IgD-negative memory B cell (primary cell): ENCODE measurements around the gene SGSM1. TPM values are rescaled to one million over a fixed set of nuclear protein-coding genes. Genes with fewer than 3 reads are reported as not detected.
A peak's percentile ranks its signal among the peaks of the same experiment; 100 is the strongest.

Experiments
- H3K27ac Mint-ChIP-seq, 3 donors: one replicate each; pipeline ENCODE4 v1.8.0; 2020 to 2022; ENCODE audit warnings: mild to moderate bottlenecking in 3 of 3, mixed read lengths in 3 of 3, moderate library complexity in 1 of 3
- H3K27me3 Mint-ChIP-seq: one replicate; pipeline ENCODE4 v1.8.0; 2021; ENCODE audit warnings: mixed read lengths
- H3K36me3 Mint-ChIP-seq: one replicate; pipeline ENCODE4 v1.8.0; 2020; ENCODE audit warnings: mild to moderate bottlenecking, mixed read lengths
- H3K4me1 Mint-ChIP-seq, 3 donors: one replicate each; pipeline ENCODE4 v1.8.0; 2020 to 2022; ENCODE audit warnings: mixed read lengths in 3 of 3, mild to moderate bottlenecking in 1 of 3
- H3K4me3 Mint-ChIP-seq, 4 donors: one replicate each; pipeline ENCODE4 v1.8.0; 2020 to 2022; ENCODE audit warnings: mild to moderate bottlenecking in 4 of 4, mixed read lengths in 4 of 4, moderate library complexity in 3 of 4
- H3K9me3 Mint-ChIP-seq, 3 donors: one replicate each; pipeline ENCODE4 v1.8.0; 2020 to 2021; ENCODE audit warnings: mixed read lengths in 3 of 3, mild to moderate bottlenecking in 1 of 3
- polyA plus RNA-seq: library from polyadenylated mRNA; unstranded; fragments of 300-500 nt; fragmentation: Illumina TruSeq; gene quantifications from one replicate; pipeline ENCODE4 v1.2.3, GENCODE V29; 2021

The SGSM1 gene, protein sequence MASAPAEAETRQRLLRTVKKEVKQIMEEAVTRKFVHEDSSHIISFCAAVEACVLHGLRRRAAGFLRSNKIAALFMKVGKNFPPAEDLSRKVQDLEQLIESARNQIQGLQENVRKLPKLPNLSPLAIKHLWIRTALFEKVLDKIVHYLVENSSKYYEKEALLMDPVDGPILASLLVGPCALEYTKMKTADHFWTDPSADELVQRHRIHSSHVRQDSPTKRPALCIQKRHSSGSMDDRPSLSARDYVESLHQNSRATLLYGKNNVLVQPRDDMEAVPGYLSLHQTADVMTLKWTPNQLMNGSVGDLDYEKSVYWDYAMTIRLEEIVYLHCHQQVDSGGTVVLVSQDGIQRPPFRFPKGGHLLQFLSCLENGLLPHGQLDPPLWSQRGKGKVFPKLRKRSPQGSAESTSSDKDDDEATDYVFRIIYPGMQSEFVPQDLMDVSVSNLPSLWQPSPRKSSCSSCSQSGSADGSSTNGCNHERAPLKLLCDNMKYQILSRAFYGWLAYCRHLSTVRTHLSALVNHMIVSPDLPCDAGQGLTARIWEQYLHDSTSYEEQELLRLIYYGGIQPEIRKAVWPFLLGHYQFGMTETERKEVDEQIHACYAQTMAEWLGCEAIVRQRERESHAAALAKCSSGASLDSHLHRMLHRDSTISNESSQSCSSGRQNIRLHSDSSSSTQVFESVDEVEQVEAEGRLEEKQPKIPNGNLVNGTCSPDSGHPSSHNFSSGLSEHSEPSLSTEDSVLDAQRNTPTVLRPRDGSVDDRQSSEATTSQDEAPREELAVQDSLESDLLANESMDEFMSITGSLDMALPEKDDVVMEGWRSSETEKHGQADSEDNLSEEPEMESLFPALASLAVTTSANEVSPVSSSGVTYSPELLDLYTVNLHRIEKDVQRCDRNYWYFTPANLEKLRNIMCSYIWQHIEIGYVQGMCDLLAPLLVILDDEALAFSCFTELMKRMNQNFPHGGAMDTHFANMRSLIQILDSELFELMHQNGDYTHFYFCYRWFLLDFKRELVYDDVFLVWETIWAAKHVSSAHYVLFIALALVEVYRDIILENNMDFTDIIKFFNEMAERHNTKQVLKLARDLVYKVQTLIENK
- 0.44 TPM for polyA plus RNA-seq

DNA sequence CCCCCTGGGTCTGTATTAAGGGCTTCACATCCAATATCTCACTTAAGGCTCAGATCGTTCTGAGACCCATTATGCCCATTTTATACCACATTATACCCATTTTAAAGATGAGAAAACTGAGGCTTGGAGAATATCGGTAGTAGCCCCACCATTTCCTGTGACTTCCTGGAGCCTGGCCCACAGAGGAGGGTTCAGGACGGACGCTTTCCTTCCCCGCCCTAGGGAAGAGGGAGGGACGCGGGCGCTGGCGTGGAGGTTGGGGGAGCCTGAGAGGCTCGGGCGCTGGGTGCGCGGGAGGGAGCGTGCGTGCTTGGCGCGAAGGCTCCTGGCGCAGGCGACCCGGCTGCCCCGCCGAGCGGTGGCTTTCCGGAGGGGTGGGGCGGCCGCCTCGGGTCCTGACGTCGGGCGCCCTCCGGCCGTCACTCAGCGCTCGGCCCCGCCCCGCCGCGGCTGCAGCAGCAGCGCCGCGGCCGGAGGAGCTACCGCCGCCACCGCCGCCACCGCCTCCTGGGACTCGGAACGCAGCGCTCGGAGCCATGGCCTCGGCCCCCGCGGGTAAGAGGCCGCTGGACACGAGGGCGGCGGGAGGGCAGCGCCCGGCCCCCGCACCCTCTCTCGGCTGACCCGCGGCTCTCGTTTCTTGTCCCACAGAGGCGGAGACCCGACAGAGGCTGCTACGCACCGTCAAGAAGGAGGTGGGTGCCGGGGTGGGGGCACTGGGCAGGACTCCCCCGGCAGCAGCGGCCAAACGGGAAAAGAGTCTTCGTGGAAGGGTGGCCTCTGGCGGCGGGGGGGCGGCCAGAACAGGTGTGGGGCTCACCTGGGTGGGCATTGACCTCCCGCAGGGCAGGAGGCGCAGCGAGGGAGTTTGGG is at the start of gene SGSM1:
TSS of gene SGSM1 (plus strand) at position 422 of the 873 bp plus-strand sequence. CDS start at position 537, 115 bp downstream.
- no peak within 1 kb of the TSS for H3K27ac Mint-ChIP-seq
- H3K9me3 Mint-ChIP-seq = peaks cover 0 to 2% (median 0%) of the 10 kb centered on the region in 3 donors
- H3K36me3 Mint-ChIP-seq = no peaks in the 10 kb centered on the region
- H3K4me1 Mint-ChIP-seq = peaks cover 0 to 6% (median 4%) of the 10 kb centered on the region in 3 donors
- peak within 1 kb of the TSS; percentile 33 to 90 (median 74) for H3K4me3 Mint-ChIP-seq
- H3K27me3 Mint-ChIP-seq = peaks cover 19% of the 10 kb centered on the region

DNA sequence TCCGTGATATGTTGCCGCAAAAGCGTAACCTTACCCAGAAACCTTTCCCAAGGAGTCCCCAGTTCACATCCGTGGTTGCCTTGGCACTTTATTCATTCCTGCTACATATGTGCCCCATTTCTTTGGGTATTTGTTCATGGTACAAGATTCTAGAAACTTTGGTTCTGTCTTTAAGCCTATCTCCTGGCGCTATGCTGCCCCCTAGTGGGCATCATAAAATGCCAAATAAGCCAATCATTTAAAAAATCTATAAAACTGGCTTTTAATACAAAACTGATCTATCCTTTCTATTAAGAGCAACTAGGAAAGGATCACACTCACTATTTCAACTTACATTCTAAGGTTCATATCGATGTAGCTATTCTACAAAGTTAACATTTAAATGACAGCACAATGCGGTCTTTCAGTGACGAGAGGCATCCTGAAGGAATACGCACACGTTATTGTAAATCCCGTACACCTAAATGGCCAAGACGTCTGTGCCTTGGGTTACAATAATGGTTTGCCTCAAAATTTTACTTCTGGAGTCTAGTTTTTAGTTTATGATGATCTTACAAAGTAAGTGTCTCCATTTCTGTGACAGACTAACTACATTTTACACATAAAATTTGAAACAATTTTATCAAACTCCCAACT is 47.7 kb upstream of the SGSM1 start:
- Mint-ChIP-seq H3K27me3 (no peaks in the 10 kb centered on the region), H3K4me1 (peaks cover 0 to 5% (median 4%) of the 10 kb centered on the region in 3 donors)

DNA sequence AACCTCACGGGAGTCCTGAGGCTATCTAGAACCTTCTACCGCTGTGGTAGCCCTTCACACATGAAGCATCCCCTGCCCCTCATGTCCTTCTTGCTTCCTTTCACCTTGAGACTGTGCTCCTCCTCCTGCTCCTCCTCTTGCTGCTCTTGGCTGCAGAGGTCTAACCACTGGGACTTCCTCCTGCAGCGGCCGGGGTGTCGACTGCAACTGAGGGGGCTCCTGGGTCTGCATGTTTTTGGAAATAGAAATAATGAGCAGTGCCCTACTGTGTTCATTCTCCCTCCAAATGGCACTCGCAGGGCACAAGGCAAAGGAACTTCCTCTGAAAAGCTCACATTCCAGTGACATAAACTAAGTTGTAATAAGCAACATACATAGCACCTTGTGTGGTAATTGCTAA is 46.2 kb upstream of the SGSM1 start:
- Mint-ChIP-seq H3K9me3 (no peaks in the 10 kb centered on the region), H3K27ac (no peak overlapping the region), H3K4me3 (no peak overlapping the region), H3K27me3 (peaks cover 2% of the 10 kb centered on the region), H3K36me3 (no peaks in the 10 kb centered on the region), H3K4me1 (no peaks in the 10 kb centered on the region)

More for the DNA sequence above, 47.7 kb upstream of the SGSM1 start:
- H3K9me3 Mint-ChIP-seq = no peaks in the 10 kb centered on the region
- H3K27ac Mint-ChIP-seq = peak overlapping the region in 1 of 3 donors; percentile 69
- H3K36me3 Mint-ChIP-seq = no peaks in the 10 kb centered on the region
- no peak overlapping the region for H3K4me3 Mint-ChIP-seq

DNA sequence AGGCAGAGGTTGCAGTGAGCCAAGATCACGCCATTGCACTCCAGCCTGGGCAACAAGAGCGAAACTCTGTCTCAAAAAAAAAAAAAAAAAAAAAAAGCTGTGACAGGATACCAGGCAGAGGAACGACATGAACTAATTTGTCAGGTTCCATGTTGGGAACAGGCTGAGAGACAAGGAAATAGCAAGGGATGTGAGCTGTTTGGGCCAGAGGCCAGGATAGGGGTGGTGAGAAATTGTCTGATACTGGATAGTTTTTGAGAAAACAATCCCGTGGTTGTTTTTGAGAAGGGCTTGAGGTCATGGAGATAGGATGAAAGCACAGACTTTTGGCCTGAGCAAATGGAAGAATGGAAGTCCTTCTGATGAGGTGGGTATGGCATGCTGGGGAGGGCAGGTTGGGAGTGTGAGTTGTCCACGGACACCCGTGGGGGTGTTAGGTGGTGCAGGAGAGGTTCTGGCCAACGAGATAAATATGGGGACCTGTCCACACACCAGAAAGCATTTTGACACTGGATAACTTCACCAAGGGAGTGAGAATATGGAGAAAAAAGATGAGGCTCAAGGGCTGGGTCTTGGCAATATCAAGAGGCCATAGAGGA is 45.2 kb upstream of the SGSM1 start:
- Mint-ChIP-seq H3K4me1 (no peaks in the 10 kb centered on the region), H3K27me3 (peaks cover 2% of the 10 kb centered on the region), H3K4me3 (no peak overlapping the region), H3K27ac (no peak overlapping the region), H3K36me3 (no peaks in the 10 kb centered on the region), H3K9me3 (no peaks in the 10 kb centered on the region)

DNA sequence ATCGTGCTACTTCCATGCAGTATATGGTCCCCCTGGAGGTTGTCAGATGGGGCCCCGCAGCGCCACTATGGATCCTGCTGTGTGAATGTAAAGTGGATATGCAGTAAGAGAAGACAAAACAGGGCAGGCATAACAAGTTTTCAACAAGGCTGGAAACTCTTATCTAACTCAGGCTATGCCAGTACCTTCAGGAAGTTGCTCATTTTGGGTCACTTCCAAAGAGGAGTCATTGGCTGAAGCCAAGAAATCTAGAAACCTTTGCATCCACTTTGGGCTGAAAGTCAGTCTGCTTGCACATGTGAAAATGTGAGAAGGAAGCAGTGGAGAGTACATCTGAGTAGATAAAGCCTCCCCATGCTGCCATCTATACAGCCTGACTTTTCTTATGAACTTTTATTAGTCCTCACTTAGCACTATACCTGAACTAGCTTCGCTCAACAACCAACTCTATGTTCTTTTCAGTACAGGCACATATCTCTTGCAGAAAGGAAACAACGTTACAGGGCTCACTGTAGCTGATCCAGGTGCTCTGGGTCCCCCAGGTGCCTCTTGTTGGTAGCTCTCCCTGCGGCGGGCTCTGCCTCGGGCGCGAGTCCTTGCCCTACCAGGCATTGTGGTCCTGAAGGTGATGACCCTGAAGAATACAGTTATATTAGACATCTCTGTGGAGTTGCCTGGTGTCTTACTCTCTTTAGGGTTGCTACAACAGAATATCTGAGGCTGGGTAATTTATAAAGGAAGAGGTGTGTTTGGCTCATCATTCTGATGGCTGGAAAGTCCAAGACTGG is 43.9 kb upstream of the SGSM1 start:
- Mint-ChIP-seq H3K9me3 (no peaks in the 10 kb centered on the region), H3K4me1 (no peaks in the 10 kb centered on the region)

DNA sequence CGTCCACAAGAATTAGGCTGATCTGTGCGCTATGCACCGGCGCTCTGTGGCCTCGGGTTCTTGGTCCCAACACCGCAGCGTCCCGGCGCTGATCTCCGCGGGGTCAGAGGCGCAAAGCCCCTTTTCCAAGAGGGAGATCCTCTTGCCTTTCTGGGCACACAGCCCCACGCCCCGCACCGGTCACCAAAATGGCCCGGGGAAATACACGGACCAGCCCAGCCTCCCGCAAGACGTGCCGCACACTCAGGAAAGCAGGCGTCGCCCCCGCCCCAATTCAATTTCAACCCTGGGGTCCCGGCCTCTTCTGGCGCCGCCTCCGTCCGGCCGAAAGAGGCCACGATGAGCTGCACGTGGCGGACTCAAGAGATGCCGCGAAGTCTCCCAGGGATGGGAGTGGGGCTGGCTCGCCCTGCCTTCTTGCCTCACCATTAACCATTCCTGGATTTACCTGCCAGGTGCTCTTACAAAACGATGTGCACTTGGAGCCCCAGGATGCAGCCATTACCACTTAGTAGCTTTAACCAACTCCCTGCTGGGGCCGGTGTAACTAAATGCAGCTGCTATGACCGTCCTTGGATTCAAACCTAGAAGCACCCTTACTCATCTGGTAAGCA is 42.0 kb upstream of the SGSM1 start:
- Mint-ChIP-seq H3K36me3 (no peaks in the 10 kb centered on the region), H3K4me3 (no peak overlapping the region), H3K4me1 (no peaks in the 10 kb centered on the region), H3K9me3 (no peaks in the 10 kb centered on the region), H3K27ac (peak overlapping the region in 1 of 3 donors; percentile 35), H3K27me3 (peaks cover 2% of the 10 kb centered on the region)

More for the DNA sequence above, 43.9 kb upstream of the SGSM1 start:
- no peak overlapping the region for H3K27ac Mint-ChIP-seq
- peaks cover 2% of the 10 kb centered on the region for H3K27me3 Mint-ChIP-seq
- H3K36me3 Mint-ChIP-seq = no peaks in the 10 kb centered on the region
- H3K4me3 Mint-ChIP-seq = no peak overlapping the region

DNA sequence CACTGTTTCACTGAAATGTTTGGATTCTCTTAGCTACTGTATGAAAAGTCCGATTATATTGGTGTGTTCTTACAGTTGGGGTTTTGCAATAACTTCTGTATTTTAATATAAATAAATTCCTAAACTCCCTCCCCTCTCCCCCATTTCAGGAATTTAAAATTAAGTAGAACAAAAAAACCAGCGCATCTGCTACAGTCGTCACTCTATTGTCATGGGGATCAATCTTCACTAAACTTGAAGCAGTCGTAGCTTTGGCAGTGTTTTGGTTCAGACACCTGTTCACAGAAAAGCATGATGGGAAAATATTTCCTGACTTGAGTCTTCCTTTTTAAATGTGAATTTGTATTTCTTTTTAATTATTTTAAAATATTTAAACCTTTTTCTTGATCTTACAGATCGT is 40.8 kb upstream of the SGSM1 start:
- Mint-ChIP-seq H3K27ac (no peak overlapping the region), H3K4me3 (no peak overlapping the region), H3K4me1 (no peaks in the 10 kb centered on the region), H3K9me3 (no peaks in the 10 kb centered on the region), H3K27me3 (peaks cover 4% of the 10 kb centered on the region), H3K36me3 (no peaks in the 10 kb centered on the region)

DNA sequence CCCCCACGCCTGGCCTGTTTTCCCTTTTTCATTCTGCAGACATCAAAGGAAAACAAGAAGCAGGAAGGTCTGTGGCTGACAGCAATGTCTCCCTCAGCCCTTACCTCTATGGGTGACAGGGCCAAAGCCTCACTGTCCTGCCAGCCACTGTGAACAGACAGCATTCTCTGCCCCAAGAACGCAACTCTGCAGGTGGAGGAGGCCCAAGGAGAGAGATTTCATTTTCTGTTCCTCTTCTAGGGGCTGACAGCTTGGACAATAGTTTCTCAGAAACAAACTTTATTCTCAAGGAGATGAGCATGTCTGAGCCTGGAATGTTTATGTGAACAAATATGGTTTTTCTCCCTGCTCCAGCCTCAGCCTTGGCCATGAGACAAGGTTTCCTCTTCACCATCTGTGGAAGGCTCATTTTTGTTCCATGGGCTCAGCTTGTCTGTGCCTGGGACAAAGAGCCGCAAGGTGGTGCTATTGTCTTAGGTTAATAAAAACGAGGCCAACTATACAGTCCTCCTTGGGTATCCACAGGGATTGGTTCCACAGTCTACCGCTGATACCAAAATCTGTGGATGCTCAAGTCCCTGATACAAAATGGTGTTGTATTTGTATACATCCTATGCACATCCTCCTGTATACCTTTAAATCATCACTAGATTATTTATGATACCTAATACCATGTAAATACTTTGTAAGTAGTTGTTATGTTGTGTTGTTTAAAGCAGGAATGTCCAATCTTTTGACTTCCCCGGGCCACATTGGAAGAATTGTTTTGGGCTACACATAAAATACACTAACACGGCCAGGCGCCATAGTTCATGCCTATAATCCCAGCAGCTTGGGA is 37.3 kb upstream of the SGSM1 start:
- Mint-ChIP-seq H3K36me3 (no peaks in the 10 kb centered on the region), H3K9me3 (no peaks in the 10 kb centered on the region), H3K4me3 (no peak overlapping the region), H3K27me3 (peaks cover 12% of the 10 kb centered on the region), H3K27ac (no peak overlapping the region), H3K4me1 (no peaks in the 10 kb centered on the region)

DNA sequence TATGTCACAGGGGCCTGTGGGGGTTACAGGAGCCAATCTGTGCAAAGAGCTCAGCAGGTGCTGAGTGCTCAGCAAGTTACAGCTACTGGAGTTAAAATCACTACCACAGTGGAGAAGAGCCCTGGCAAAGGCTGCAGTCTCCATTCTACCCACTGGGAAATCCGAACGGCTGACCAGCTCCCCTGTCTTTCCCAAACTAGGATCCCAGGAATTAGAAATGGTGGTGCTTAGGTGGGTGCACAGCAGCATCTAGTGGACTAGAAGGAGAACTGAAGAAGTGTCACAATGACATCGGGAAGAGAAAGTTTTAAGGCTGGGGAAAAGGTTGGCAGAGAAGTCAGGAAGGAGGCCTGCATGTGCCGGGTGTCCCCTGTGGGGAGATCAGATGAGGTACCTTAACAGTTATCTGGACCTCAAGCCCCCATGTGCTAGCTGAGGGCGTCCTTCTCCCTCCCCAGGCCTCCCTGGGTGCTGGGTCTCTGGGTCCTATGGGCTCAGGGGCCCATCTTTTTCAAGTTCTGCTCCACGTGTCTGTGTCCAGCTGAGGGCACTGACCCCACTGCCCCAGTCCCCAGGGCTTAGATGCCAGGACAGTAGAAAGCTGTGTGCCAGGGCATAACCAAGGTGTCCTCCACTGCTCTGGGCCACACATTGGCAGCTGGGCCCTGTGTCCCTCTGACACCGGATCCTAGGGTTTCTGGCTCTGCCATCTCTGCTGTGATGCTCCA is 33.4 kb upstream of the SGSM1 start:
- no peak overlapping the region for H3K27ac Mint-ChIP-seq
- H3K4me3 Mint-ChIP-seq = no peak overlapping the region

DNA sequence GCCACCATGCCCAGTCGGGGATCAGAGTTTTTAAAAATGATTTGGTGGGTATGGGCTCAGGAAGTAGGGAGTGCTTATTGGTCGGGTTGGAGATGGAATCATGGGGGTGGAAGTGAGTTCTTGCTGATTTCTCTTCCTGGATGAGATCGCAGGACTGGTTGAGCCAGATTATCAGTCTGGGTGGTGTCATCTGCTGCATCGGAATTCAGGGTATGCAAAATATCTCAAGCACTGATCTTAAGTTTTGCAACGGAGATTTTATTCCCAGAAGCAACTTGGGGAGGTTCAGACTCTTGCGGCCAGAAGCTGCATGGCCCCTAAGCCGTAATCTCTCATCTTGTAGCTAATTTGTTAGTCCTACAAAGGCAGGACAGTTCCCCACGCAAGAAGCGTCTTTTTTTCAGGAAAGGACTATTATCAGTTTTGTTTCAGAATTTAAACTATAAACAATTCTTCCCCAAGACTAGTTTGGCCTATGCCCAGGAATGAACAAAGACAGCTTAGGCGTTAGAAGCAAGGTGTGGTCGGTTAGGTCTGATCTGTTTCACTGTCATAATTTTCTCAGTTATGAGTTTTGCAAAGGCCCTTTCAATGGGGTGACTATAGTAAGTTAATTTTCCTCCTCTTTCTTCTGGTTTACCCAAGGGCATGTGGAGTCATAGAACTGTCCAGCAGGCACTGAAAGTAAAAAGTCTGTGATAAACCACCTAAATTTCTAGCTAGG is 30.1 kb upstream of the SGSM1 start:
- Mint-ChIP-seq H3K36me3 (no peaks in the 10 kb centered on the region), H3K27me3 (peaks cover 14% of the 10 kb centered on the region), H3K9me3 (no peaks in the 10 kb centered on the region), H3K27ac (no peak overlapping the region), H3K4me3 (no peak overlapping the region), H3K4me1 (no peaks in the 10 kb centered on the region)

More for the DNA sequence above, 33.4 kb upstream of the SGSM1 start:
- Mint-ChIP-seq H3K36me3 (no peaks in the 10 kb centered on the region), H3K9me3 (no peaks in the 10 kb centered on the region), H3K4me1 (no peaks in the 10 kb centered on the region), H3K27me3 (peaks cover 14% of the 10 kb centered on the region)

DNA sequence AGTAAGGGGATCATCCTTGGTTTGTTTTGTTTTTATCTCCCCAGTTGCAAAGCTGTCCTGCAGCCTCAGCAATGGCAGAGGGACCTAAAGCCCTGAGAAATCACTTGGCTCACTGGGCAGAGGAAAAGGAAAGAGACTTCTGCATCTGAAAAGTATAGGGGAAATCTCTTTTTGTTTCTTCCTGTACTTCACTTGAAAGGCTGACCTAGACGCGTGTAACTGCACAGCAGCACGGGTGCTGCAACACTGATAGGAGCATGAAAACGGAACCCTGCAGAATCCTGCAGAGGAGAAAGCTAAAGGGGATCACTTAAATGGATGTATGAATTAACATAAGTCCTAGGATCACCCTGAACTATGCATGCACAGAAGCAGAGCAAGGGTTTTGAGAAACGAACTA is 29.5 kb upstream of the SGSM1 start:
- Mint-ChIP-seq H3K4me3 (no peak overlapping the region), H3K9me3 (no peaks in the 10 kb centered on the region), H3K36me3 (no peaks in the 10 kb centered on the region), H3K27ac (no peak overlapping the region), H3K27me3 (peaks cover 13% of the 10 kb centered on the region), H3K4me1 (no peaks in the 10 kb centered on the region)
